WTC11 (cell line): ENCODE data around the gene SMYD3. TPM values are rescaled to one million over a fixed set of nuclear protein-coding genes. Genes with fewer than 3 reads are reported as not detected.

Experiments used
- ATAC-seq: fragments of 200-7000 bp; cut with Tn5 transposase; 2 replicates; pipeline ENCODE4 v1.10.0; 2021; ENCODE audit warnings: mild to moderate bottlenecking, moderate library complexity
- CTCF ChIA-PET: fragments of 300-600 bp; sonication (Branson Sonifier 250); formaldehyde crosslinking; loops from one replicate; lab custom pipeline; 2021; ENCODE audit warnings: antibody characterized with exemption; lab: Charles Lee
- POLR2A ChIA-PET: fragments of 350-600 bp; sonication (Branson Sonifier 250); formaldehyde crosslinking; loops from one replicate; lab custom pipeline; 2021; ENCODE audit warnings: antibody characterized with exemption; lab: Charles Lee
- DNase-seq: peaks from one replicate; pipeline ENCODE4 v3.0.0; 2021; ENCODE audit warnings: low spot score
- H3K27ac Mint-ChIP-seq: 2 replicates; pipeline ENCODE4 v1.8.0; 2021; ENCODE audit warnings: mixed read lengths
- H3K27me3 Mint-ChIP-seq: 2 replicates; pipeline ENCODE4 v1.8.0; 2021; ENCODE audit warnings: low read depth, mild to moderate bottlenecking, moderate library complexity, mixed read lengths
- H3K36me3 Mint-ChIP-seq: 2 replicates; pipeline ENCODE4 v1.8.0; 2021; ENCODE audit warnings: mixed read lengths
- H3K4me1 Mint-ChIP-seq: 2 replicates; pipeline ENCODE4 v1.8.0; 2022; ENCODE audit warnings: mixed read lengths
- H3K4me3 Mint-ChIP-seq: 2 replicates; pipeline ENCODE4 v1.8.0; 2021; ENCODE audit warnings: mild to moderate bottlenecking, moderate library complexity, mixed read lengths
- H3K9me3 Mint-ChIP-seq: 2 replicates; pipeline ENCODE4 v1.8.0; 2021; ENCODE audit warnings: mixed read lengths
- AR ChIP-seq: fragments of 250-450 bp; sonication (Bioruptor Pico); IDR thresholded peaks from 2 replicates; pipeline ENCODE4 v1.9.0; 2021; ENCODE audit warnings: mild to moderate bottlenecking
- ATF2 ChIP-seq: sonication (generic); formaldehyde crosslinking; IDR thresholded peaks from 2 replicates; pipeline ENCODE4 v1.8.1; 2022; ENCODE audit warnings: low read depth, missing genetic modification reagents, borderline replicate concordance
- ATF3 ChIP-seq: sonication (generic); formaldehyde crosslinking; conservative IDR thresholded peaks from 2 replicates; pipeline ENCODE4 v1.8.1; 2022; ENCODE audit warnings: mild to moderate bottlenecking, missing genetic modification reagents
- ATF6 ChIP-seq: sonication (generic); formaldehyde crosslinking; IDR thresholded peaks from 2 replicates; pipeline ENCODE4 v1.8.1; 2023; ENCODE audit warnings: mild to moderate bottlenecking, missing genetic modification reagents
- E2F4 ChIP-seq: sonication (generic); formaldehyde crosslinking; IDR thresholded peaks from 2 replicates; pipeline ENCODE4 v1.8.1; 2022; ENCODE audit warnings: low read depth, mild to moderate bottlenecking, moderate library complexity, missing genetic modification reagents, borderline replicate concordance
- FOXP1 ChIP-seq: sonication (generic); formaldehyde crosslinking; IDR thresholded peaks from 2 replicates; pipeline ENCODE4 v1.8.0; 2022; ENCODE audit warnings: missing genetic modification reagents, mild to moderate bottlenecking, moderate library complexity, borderline replicate concordance
- FOXP4 ChIP-seq: sonication (generic); formaldehyde crosslinking; IDR thresholded peaks from 2 replicates; pipeline ENCODE4 v1.8.0; 2022; ENCODE audit warnings: mild to moderate bottlenecking, missing genetic modification reagents
- GRHL2 ChIP-seq: fragments of 250-450 bp; sonication (Bioruptor Pico); IDR thresholded peaks from 2 replicates; pipeline ENCODE4 v1.8.0; 2022; ENCODE audit warnings: mild to moderate bottlenecking, moderate library complexity; ENCODE audit not compliant: insufficient replicate concordance, severe bottlenecking
- IRF1 ChIP-seq: sonication (generic); formaldehyde crosslinking; IDR thresholded peaks from 2 replicates; pipeline ENCODE4 v1.8.0; 2023; ENCODE audit warnings: missing genetic modification reagents
- KAT7 ChIP-seq: sonication (generic); formaldehyde crosslinking; IDR thresholded peaks from 2 replicates; pipeline ENCODE4 v1.8.1; 2023; ENCODE audit warnings: missing genetic modification reagents, mild to moderate bottlenecking, borderline replicate concordance
- MYBL2 ChIP-seq: sonication (generic); formaldehyde crosslinking; IDR thresholded peaks from 2 replicates; pipeline ENCODE4 v1.8.1; 2023; ENCODE audit warnings: mild to moderate bottlenecking, moderate library complexity, missing genetic modification reagents
- NFYB ChIP-seq: sonication (generic); formaldehyde crosslinking; conservative IDR thresholded peaks from 2 replicates; pipeline ENCODE4 v1.8.0; 2022; ENCODE audit warnings: low read depth, missing genetic modification reagents
- NR2C2 ChIP-seq: sonication (generic); formaldehyde crosslinking; IDR thresholded peaks from 2 replicates; pipeline ENCODE4 v1.8.0; 2022; ENCODE audit warnings: mild to moderate bottlenecking, missing genetic modification reagents
- RELA ChIP-seq: sonication (generic); formaldehyde crosslinking; IDR thresholded peaks from 2 replicates; pipeline ENCODE4 v1.8.1; 2022; ENCODE audit warnings: missing genetic modification reagents, mild to moderate bottlenecking, borderline replicate concordance
- SMAD3 ChIP-seq: sonication (generic); formaldehyde crosslinking; IDR thresholded peaks from 2 replicates; pipeline ENCODE4 v1.8.0; 2022; ENCODE audit warnings: missing genetic modification reagents, mild to moderate bottlenecking, borderline replicate concordance
- SP1 ChIP-seq: sonication (generic); formaldehyde crosslinking; conservative IDR thresholded peaks from 2 replicates; pipeline ENCODE4 v1.8.1; 2022; ENCODE audit warnings: missing genetic modification reagents
- TCF7 ChIP-seq: sonication (generic); formaldehyde crosslinking; IDR thresholded peaks from 2 replicates; pipeline ENCODE4 v1.8.0; 2022; ENCODE audit warnings: mild to moderate bottlenecking, low read depth, missing genetic modification reagents, moderate library complexity
- USF1 ChIP-seq: sonication (generic); formaldehyde crosslinking; IDR thresholded peaks from 2 replicates; pipeline ENCODE4 v1.8.0; 2022; ENCODE audit warnings: mild to moderate bottlenecking, missing genetic modification reagents
- ZBTB21 ChIP-seq: sonication (generic); formaldehyde crosslinking; IDR thresholded peaks from 2 replicates; pipeline ENCODE4 v1.8.1; 2023; ENCODE audit warnings: mild to moderate bottlenecking, missing genetic modification reagents, borderline replicate concordance
- ZNF219 ChIP-seq: sonication (generic); formaldehyde crosslinking; IDR thresholded peaks from 2 replicates; pipeline ENCODE4 v1.8.0; 2023; ENCODE audit warnings: missing genetic modification reagents, mild to moderate bottlenecking, borderline replicate concordance
- ZNF281 ChIP-seq: sonication (generic); formaldehyde crosslinking; IDR thresholded peaks from 2 replicates; pipeline ENCODE4 v1.8.0; 2023; ENCODE audit warnings: mild to moderate bottlenecking, missing genetic modification reagents
- total RNA-seq: library from RNA; stranded (reverse); gene quantifications from 3 replicates; pipeline ENCODE4 v1.2.3, GENCODE V29; 2021

Gene SMYD3
- total RNA-seq, 1 experiment from 2014 or later, result 21.4 TPM

GRCh38 chr1:246138781-246139180 lies 368.3 kb downstream of the SMYD3 start (continued):
- TF ChIP-seq ZNF281 (CRISPR knock-in tag) (no peak), FOXP1 (CRISPR knock-in tag) (no peak)

GRCh38 chr1:246136477-246136876 lies 370.6 kb downstream of the SMYD3 start:
- CTCF ChIA-PET, result no interaction called here
- no peaks in the 10 kb centered on the region for H3K27me3 Mint-ChIP-seq
- DNase-seq (no peak), ATAC-seq (no peak)
- H3K4me3 Mint-ChIP-seq, result no peak overlapping the region
- no peaks in the 10 kb centered on the region for H3K4me1 Mint-ChIP-seq
- H3K9me3 Mint-ChIP-seq, result peaks cover 3% of the 10 kb centered on the region; the same call in 1 of the 2 replicates
- no peak overlapping the region for H3K27ac Mint-ChIP-seq
- POLR2A ChIA-PET, result no interaction called here
- TF ChIP-seq FOXP1 (CRISPR knock-in tag) (no peak), TCF7 (CRISPR knock-in tag) (no peak), ZNF219 (CRISPR knock-in tag) (no peak), SMAD3 (CRISPR knock-in tag) (no peak), SP1 (CRISPR knock-in tag) (no peak), AR (no peak), ZBTB21 (CRISPR knock-in tag) (no peak), GRHL2 (CRISPR knock-in tag) (no peak), FOXP4 (no peak), ATF3 (CRISPR knock-in tag) (no peak), ATF6 (CRISPR knock-in tag) (no peak), USF1 (CRISPR knock-in tag) (no peak), NR2C2 (CRISPR knock-in tag) (no peak), MYBL2 (CRISPR knock-in tag) (no peak), ATF2 (CRISPR knock-in tag) (no peak), NFYB (no peak), RELA (no peak), KAT7 (CRISPR knock-in tag) (no peak), E2F4 (CRISPR knock-in tag) (no peak), IRF1 (no peak)
- TF ChIP-seq, all 79 proteins: peak for 0
- H3K36me3 Mint-ChIP-seq, result no peaks in the 10 kb centered on the region
